Panc1 (cell line): ENCODE measurements around the gene SH3BGRL2.
"Not testable (repeated sequence)": the region's sequence is repeated elsewhere in the genome, so short reads cannot be mapped to it uniquely, and the experiment has no call there.

ENCODE experiments used
- CTCF ChIP-seq: fragments of 450-650 bp; IDR thresholded peaks from 2 replicates; pipeline ENCODE4 v1.5.1; 2017; ENCODE audit warnings: mild to moderate bottlenecking
- POLR2AphosphoS5 ChIP-seq: IDR thresholded peaks from 2 replicates; pipeline ENCODE4 v1.6.1; 2012; ENCODE audit warnings: mild to moderate bottlenecking, low read depth, low read length, moderate library complexity
- SIN3A ChIP-seq: IDR thresholded peaks from 2 replicates; pipeline ENCODE4 v1.6.1; 2012; ENCODE audit warnings: low read depth, mild to moderate bottlenecking, low read length, moderate library complexity, borderline replicate concordance; ENCODE audit not compliant: insufficient read depth
- TCF7L2 ChIP-seq: IDR thresholded peaks from 2 replicates; pipeline ENCODE4 v1.6.1; 2011; ENCODE audit warnings: mild to moderate bottlenecking, low read depth, low read length, inconsistent platforms
- TF ChIP-seq, protein P1 (sequence below), 2 experiments: IDR thresholded peaks; 2 replicates each; pipeline ENCODE4 v1.6.1; 2011 to 2012; ENCODE audit warnings: low read depth in 2 of 2, control low read depth in 1 of 2, low read length in 1 of 2, mild to moderate bottlenecking in 1 of 2, moderate library complexity in 1 of 2; ENCODE audit not compliant: insufficient read depth in 1 of 2

GRCh38 chr6:79682682-79683081 is 51.6 kb downstream of the SH3BGRL2 start:
- not testable (repeated sequence) for TF ChIP-seq TCF7L2, CTCF, POLR2AphosphoS5, SIN3A
- TF ChIP-seq, protein P1, sequence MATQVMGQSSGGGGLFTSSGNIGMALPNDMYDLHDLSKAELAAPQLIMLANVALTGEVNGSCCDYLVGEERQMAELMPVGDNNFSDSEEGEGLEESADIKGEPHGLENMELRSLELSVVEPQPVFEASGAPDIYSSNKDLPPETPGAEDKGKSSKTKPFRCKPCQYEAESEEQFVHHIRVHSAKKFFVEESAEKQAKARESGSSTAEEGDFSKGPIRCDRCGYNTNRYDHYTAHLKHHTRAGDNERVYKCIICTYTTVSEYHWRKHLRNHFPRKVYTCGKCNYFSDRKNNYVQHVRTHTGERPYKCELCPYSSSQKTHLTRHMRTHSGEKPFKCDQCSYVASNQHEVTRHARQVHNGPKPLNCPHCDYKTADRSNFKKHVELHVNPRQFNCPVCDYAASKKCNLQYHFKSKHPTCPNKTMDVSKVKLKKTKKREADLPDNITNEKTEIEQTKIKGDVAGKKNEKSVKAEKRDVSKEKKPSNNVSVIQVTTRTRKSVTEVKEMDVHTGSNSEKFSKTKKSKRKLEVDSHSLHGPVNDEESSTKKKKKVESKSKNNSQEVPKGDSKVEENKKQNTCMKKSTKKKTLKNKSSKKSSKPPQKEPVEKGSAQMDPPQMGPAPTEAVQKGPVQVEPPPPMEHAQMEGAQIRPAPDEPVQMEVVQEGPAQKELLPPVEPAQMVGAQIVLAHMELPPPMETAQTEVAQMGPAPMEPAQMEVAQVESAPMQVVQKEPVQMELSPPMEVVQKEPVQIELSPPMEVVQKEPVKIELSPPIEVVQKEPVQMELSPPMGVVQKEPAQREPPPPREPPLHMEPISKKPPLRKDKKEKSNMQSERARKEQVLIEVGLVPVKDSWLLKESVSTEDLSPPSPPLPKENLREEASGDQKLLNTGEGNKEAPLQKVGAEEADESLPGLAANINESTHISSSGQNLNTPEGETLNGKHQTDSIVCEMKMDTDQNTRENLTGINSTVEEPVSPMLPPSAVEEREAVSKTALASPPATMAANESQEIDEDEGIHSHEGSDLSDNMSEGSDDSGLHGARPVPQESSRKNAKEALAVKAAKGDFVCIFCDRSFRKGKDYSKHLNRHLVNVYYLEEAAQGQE (IDR thresholded peaks at IDR 0.05; ENCODE audit: insufficient read depth in 1 of 2, low read depth in 2 of 2, low read length in 1 of 2) = not testable (repeated sequence)
